Hepatocyte (in vitro differentiated cells): ENCODE data around the gene TTR.

Source experiments
- EZH2 ChIP-seq: fragments of 200-600 bp; sonication (generic); IDR thresholded peaks from 2 replicates; pipeline ENCODE4 v1.6.1; 2016; ENCODE audit warnings: antibody characterized with exemption, mild to moderate bottlenecking, borderline replicate concordance
- EZH2phosphoT487 ChIP-seq: fragments of 200-600 bp; sonication (generic); IDR thresholded peaks from one replicate; pipeline ENCODE4 v1.6.1; 2018; ENCODE audit warnings: antibody characterized with exemption, mild to moderate bottlenecking, low read depth, moderate library complexity; ENCODE audit not compliant: unreplicated experiment, severe bottlenecking
- TF ChIP-seq, protein P1 (sequence below): fragments of 200-600 bp; sonication (generic); IDR thresholded peaks from 2 replicates; pipeline ENCODE4 v1.5.1; 2016; ENCODE audit warnings: antibody characterized with exemption, mild to moderate bottlenecking; ENCODE audit not compliant: poor library complexity

DNA sequence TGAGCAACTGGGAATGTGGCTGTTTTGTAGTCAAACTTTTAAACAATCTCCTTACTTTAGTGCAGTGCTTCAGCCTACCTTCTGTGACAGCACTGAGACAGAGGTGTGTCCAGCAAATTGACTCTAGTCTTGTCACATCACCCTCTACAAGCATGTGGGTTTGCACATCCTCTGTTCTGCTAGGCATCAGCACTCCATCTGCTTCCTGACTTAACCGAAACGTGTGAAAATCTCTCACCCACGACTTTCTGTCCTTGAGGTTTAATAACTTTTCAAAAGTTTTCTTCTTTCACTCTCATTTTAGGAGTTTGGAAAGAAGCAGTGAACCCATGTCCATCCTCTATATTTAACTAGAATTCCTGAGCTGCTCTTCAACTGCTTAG, 42.6 kb downstream of the TTR start:
- TF ChIP-seq, protein P1, sequence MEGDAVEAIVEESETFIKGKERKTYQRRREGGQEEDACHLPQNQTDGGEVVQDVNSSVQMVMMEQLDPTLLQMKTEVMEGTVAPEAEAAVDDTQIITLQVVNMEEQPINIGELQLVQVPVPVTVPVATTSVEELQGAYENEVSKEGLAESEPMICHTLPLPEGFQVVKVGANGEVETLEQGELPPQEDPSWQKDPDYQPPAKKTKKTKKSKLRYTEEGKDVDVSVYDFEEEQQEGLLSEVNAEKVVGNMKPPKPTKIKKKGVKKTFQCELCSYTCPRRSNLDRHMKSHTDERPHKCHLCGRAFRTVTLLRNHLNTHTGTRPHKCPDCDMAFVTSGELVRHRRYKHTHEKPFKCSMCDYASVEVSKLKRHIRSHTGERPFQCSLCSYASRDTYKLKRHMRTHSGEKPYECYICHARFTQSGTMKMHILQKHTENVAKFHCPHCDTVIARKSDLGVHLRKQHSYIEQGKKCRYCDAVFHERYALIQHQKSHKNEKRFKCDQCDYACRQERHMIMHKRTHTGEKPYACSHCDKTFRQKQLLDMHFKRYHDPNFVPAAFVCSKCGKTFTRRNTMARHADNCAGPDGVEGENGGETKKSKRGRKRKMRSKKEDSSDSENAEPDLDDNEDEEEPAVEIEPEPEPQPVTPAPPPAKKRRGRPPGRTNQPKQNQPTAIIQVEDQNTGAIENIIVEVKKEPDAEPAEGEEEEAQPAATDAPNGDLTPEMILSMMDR, result no peak
- no peak for TF ChIP-seq EZH2
- TF ChIP-seq EZH2phosphoT487, result no peak
